K562 (cell line): ENCODE results near the gene JUNB. TPM values are rescaled to one million over a fixed set of nuclear protein-coding genes. Genes with fewer than 3 reads are reported as not detected.
A peak's percentile ranks its signal among the peaks of the same experiment; 100 is the strongest.

Experiments
- BHLHE40 ChIP-seq: IDR thresholded peaks from 2 replicates; pipeline ENCODE4 v1.6.1; 2011; ENCODE audit warnings: low read length, improper control_type of control experiment
- DDX20 ChIP-seq: fragments of 450-650 bp; IDR thresholded peaks from 2 replicates; pipeline ENCODE4 v1.6.1; 2016; ENCODE audit warnings: missing genetic modification characterization, low read depth, mild to moderate bottlenecking, missing compliant biosample characterization, moderate library complexity
- GABPB1 ChIP-seq: sonication (generic); formaldehyde crosslinking; IDR thresholded peaks from 2 replicates; pipeline ENCODE4 v1.8.0; 2022; ENCODE audit warnings: mild to moderate bottlenecking, missing genetic modification reagents
- HDGF ChIP-seq: fragments of 450-650 bp; IDR thresholded peaks from 2 replicates; pipeline ENCODE4 v1.6.1; 2016
- MEF2A ChIP-seq: IDR thresholded peaks from 2 replicates; pipeline ENCODE4 v1.6.1; 2011; ENCODE audit warnings: low read depth, mild to moderate bottlenecking, low read length, moderate library complexity; ENCODE audit not compliant: control insufficient read depth
- MTA3 ChIP-seq: fragments of 450-650 bp; formaldehyde crosslinking; IDR thresholded peaks from 2 replicates; pipeline ENCODE4 v1.6.1; 2017; ENCODE audit warnings: mild to moderate bottlenecking, borderline replicate concordance
- PHF8 ChIP-seq: fragments of 200-600 bp; sonication (generic); IDR thresholded peaks from 2 replicates; pipeline ENCODE4 v1.6.1; 2012; ENCODE audit warnings: mixed run types, mild to moderate bottlenecking, inconsistent platforms, low read length, moderate library complexity, borderline replicate concordance
- RBM25 ChIP-seq: fragments of 200-400 bp; formaldehyde crosslinking; IDR thresholded peaks from 2 replicates; pipeline ENCODE4 v1.6.1; 2018; ENCODE audit warnings: low read length, low read depth, moderate library complexity; ENCODE audit not compliant: severe bottlenecking
- REST ChIP-seq, 2 experiments: fragments of 450-650 bp; formaldehyde crosslinking in 1 of 2; IDR thresholded peaks; 2 replicates each; pipeline versions ENCODE4 v1.4.0 to v1.6.1; 2014 to 2020; ENCODE audit warnings: mild to moderate bottlenecking in 2 of 2, borderline replicate concordance in 1 of 2, low read depth in 1 of 2
- SOX6 ChIP-seq: fragments of 450-650 bp; IDR thresholded peaks from 2 replicates; pipeline ENCODE4 v1.6.1; 2014; ENCODE audit warnings: mild to moderate bottlenecking
- TFAP4 ChIP-seq: sonication (generic); formaldehyde crosslinking; IDR thresholded peaks from 2 replicates; pipeline ENCODE4 v1.8.0; 2022; ENCODE audit warnings: missing genetic modification reagents, mild to moderate bottlenecking, moderate library complexity, borderline replicate concordance
- ZNF197 ChIP-seq: fragments of 200-800 bp; sonication (Bioruptor generic); IDR thresholded peaks from 2 replicates; pipeline ENCODE4 v1.6.1; 2016; ENCODE audit warnings: low read depth, missing genetic modification characterization, missing compliant biosample characterization
- ZNF311 ChIP-seq: fragments of 250-450 bp; sonication (Bioruptor Pico); IDR thresholded peaks from 2 replicates; pipeline ENCODE4 v1.4.0; 2020; ENCODE audit warnings: mild to moderate bottlenecking, moderate library complexity
- ZNF696 ChIP-seq: fragments of 250-450 bp; sonication (Bioruptor Pico); conservative IDR thresholded peaks from 2 replicates; pipeline ENCODE4 v1.4.0; 2020; ENCODE audit warnings: mild to moderate bottlenecking, moderate library complexity
- ZNF76 ChIP-seq: fragments of 250-450 bp; sonication (Bioruptor Pico); IDR thresholded peaks from 2 replicates; pipeline ENCODE4 v1.4.0; 2020; ENCODE audit warnings: mild to moderate bottlenecking, moderate library complexity, borderline replicate concordance
- ZNF830 ChIP-seq: fragments of 250-450 bp; sonication (Bioruptor Pico); IDR thresholded peaks from 2 replicates; pipeline ENCODE4 v1.5.0; 2021; ENCODE audit warnings: mild to moderate bottlenecking
- ZSCAN32 ChIP-seq: fragments of 450-650 bp; formaldehyde crosslinking; IDR thresholded peaks from 2 replicates; pipeline ENCODE4 v1.4.0; 2020; ENCODE audit warnings: mild to moderate bottlenecking, moderate library complexity
- polyA plus RNA-seq, 8 experiments: library from polyadenylated mRNA; depleted of rRNA in 4 of 8; stranded (reverse) in 5 of 8; unstranded in 3 of 8; fragments of >200 nt; fragmentation: Nextera tagmentation in 2 of 8; fragmentation: Illumina TruSeq in 1 of 8; extraction: Ambion mirVana in 2 of 8; extraction: Trizol in 1 of 8; gene quantifications; 2 replicates each; pipeline versions ENCODE4 v1.2.1 to v1.2.3, GENCODE V29; 2011 to 2014; ENCODE audit warnings: inconsistent platforms in 1 of 8, missing spikeins in 1 of 8
- total RNA-seq, 7 experiments: library from RNA; depleted of rRNA in 6 of 7; stranded (reverse); fragments of >200 nt in 6 of 7; fragmentation: Illumina TruSeq in 2 of 7; extraction: Trizol in 2 of 7; gene quantifications; 2 replicates each; pipeline versions ENCODE4 v1.2.1 to v1.2.3, GENCODE V29; 2011 to 2021; ENCODE audit warnings: low replicate concordance in 1 of 7
- TF ChIP-seq, protein P1 (sequence below): fragments of 450-650 bp; IDR thresholded peaks from 2 replicates; pipeline ENCODE4 v1.6.1; 2016

The JUNB gene
- total and polyA plus RNA-seq, 9 of the 15 experiments (the other 6 are each of a cell fraction or from before 2014, with no cell fraction given), result 0.23 to 88.1 (median 13.1) TPM

DNA sequence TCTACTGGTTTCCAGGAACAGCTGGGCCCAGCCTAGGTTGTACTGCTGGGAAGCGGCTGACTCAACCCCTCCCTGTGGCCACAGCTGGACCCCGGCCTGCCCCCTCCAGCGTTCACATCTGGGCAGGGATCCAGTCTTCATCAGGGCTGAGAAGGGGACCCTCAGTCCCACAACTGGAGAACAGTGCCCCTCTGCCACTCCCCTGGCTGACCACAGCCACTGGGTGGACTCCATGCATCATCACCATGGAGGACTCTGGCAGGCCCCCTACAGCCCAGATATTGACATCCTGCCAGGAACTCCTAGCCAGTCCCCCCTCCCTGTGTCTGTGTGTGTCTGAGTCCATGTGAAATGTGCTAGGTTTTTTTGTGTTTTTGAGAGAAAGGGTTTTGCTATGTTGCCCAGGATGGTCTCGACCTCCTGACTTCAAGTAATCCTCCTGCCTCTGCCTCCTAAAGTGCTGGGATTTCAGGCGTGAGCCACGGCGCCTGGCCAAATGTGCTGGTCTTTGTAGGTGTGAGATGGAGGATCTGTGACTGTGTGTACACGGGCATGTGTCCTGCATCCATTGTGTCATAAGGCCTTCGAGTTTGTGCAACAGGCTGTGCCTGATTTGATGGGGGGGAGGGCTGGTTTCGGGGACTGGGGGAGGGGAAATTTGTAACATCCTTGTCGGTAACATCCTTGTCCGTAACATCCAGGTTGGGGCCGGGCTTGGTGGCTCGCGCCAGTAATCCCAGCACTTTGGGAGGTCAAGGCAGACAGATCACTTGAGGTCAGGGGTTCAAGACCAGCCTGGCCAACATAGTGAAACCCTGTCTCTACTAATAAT is 11.9 kb upstream of the JUNB start (continued):
- TF ChIP-seq RBM25, result no peak
- TF ChIP-seq PHF8, result no peak
- no peak; the same call in 1 of the 2 replicates for TF ChIP-seq BHLHE40
- no peak for TF ChIP-seq HDGF
- no peak for TF ChIP-seq SOX6
- peak; percentile 90 for TF ChIP-seq TFAP4 (CRISPR knock-in tag)
- no peak for TF ChIP-seq ZNF696
- TF ChIP-seq MTA3, result peak; percentile 58; the same call in 1 of the 2 replicates
- no peak for TF ChIP-seq ZSCAN32 (CRISPR knock-in tag)
- TF ChIP-seq ZNF830 (CRISPR knock-in tag), result no peak
- no peak for TF ChIP-seq ZNF197 (CRISPR knock-in tag)
- TF ChIP-seq MEF2A, result no peak
- no peak for TF ChIP-seq REST (IDR thresholded peaks at IDR 0.05; ENCODE audit: borderline replicate concordance)
- TF ChIP-seq REST (CRISPR knock-in tag; IDR thresholded peaks at IDR 0.05; ENCODE audit: low read depth), result peak; percentile 34; the same call in 1 of the 2 replicates
- TF ChIP-seq, protein P1, sequence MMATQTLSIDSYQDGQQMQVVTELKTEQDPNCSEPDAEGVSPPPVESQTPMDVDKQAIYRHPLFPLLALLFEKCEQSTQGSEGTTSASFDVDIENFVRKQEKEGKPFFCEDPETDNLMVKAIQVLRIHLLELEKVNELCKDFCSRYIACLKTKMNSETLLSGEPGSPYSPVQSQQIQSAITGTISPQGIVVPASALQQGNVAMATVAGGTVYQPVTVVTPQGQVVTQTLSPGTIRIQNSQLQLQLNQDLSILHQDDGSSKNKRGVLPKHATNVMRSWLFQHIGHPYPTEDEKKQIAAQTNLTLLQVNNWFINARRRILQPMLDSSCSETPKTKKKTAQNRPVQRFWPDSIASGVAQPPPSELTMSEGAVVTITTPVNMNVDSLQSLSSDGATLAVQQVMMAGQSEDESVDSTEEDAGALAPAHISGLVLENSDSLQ, result peak; percentile 51
- TF ChIP-seq ZNF76, result 0 out of 2 replicates have a peak, but pooled peaks have one; percentile 19
- no peak for TF ChIP-seq DDX20 (tag)
- peak; percentile 22; the same call in 1 of the 2 replicates for TF ChIP-seq GABPB1 (CRISPR knock-in tag)
- 0 out of 2 replicates have a peak, but pooled peaks have one; percentile 14 for TF ChIP-seq ZNF311 (CRISPR knock-in tag)
